K562 (cell line): ENCODE results near the gene SSU72. TPM values are rescaled to one million over a fixed set of nuclear protein-coding genes. Genes with fewer than 3 reads are reported as not detected.

Experiments used
- ARHGAP35 ChIP-seq: fragments of 450-650 bp; IDR thresholded peaks from 2 replicates; pipeline ENCODE4 v1.6.1; 2018; ENCODE audit not compliant: partially characterized antibody
- ARID2 ChIP-seq: fragments of 450-650 bp; IDR thresholded peaks from 2 replicates; pipeline ENCODE4 v1.6.1; 2017; ENCODE audit warnings: antibody characterized with exemption, mild to moderate bottlenecking
- CEBPB ChIP-seq: fragments of 450-650 bp; IDR thresholded peaks from 2 replicates; pipeline ENCODE4 v1.6.1; 2016; ENCODE audit warnings: missing genetic modification characterization, missing compliant biosample characterization
- CHD4 ChIP-seq: fragments of 200-600 bp; sonication (generic); IDR thresholded peaks from 3 replicates; pipeline ENCODE4 v1.6.1; 2012; ENCODE audit warnings: low read depth, mild to moderate bottlenecking, mixed read lengths, low read length, inconsistent platforms; ENCODE audit not compliant: insufficient read depth, insufficient replicate concordance, poor library complexity, severe bottlenecking
- COPS2 ChIP-seq: fragments of 450-650 bp; conservative IDR thresholded peaks from 2 replicates; pipeline ENCODE4 v1.6.1; 2016; ENCODE audit warnings: mild to moderate bottlenecking, moderate library complexity
- DLX4 ChIP-seq: fragments of 250-450 bp; sonication (Bioruptor Pico); IDR thresholded peaks from 2 replicates; pipeline ENCODE4 v1.6.1; 2021; ENCODE audit warnings: mild to moderate bottlenecking
- GTF2B ChIP-seq: IDR thresholded peaks from 2 replicates; pipeline ENCODE4 v1.6.1; 2011; ENCODE audit not compliant: insufficient read length; ENCODE audit errors: extremely low read depth
- HMGN3 ChIP-seq: IDR thresholded peaks from 2 replicates; pipeline ENCODE4 v1.6.1; 2011; ENCODE audit warnings: borderline replicate concordance, low read depth, mild to moderate bottlenecking, mixed read lengths, low read length; ENCODE audit not compliant: insufficient read length; ENCODE audit errors: extremely low read depth
- HNRNPLL ChIP-seq: fragments of 200-400 bp; formaldehyde crosslinking; IDR thresholded peaks from 2 replicates; pipeline ENCODE4 v1.6.1; 2017; ENCODE audit warnings: low read length, low read depth, mild to moderate bottlenecking; ENCODE audit not compliant: poor library complexity, severe bottlenecking
- MECOM ChIP-seq: fragments of 250-450 bp; sonication (Bioruptor Pico); IDR thresholded peaks from 2 replicates; pipeline ENCODE4 v1.8.0; 2022; ENCODE audit warnings: inconsistent platforms
- MED1 ChIP-seq: sonication (generic); formaldehyde crosslinking; IDR thresholded peaks from 2 replicates; pipeline ENCODE4 v1.8.1; 2023; ENCODE audit warnings: missing genetic modification reagents, borderline replicate concordance
- NFXL1 ChIP-seq: fragments of 450-650 bp; formaldehyde crosslinking; IDR thresholded peaks from 2 replicates; pipeline ENCODE4 v1.4.0; 2021; ENCODE audit warnings: mild to moderate bottlenecking
- NR2F6 ChIP-seq: fragments of 450-650 bp; formaldehyde crosslinking; IDR thresholded peaks from 2 replicates; pipeline ENCODE4 v1.4.0; 2020; ENCODE audit warnings: mild to moderate bottlenecking
- PATZ1 ChIP-seq: fragments of 250-450 bp; sonication (Bioruptor Pico); IDR thresholded peaks from 2 replicates; pipeline ENCODE4 v1.5.0; 2020; ENCODE audit warnings: mild to moderate bottlenecking, borderline replicate concordance
- POLR2A ChIP-seq: fragments of 450-650 bp; conservative IDR thresholded peaks from 2 replicates; pipeline ENCODE4 v1.6.1; 2016
- SMARCB1 ChIP-seq: IDR thresholded peaks from 2 replicates; pipeline ENCODE4 v1.6.1; 2011; ENCODE audit warnings: improper control_type of control experiment, low read depth; ENCODE audit not compliant: insufficient read length
- STAT5A ChIP-seq: IDR thresholded peaks from 2 replicates; pipeline ENCODE4 v1.6.1; 2012; ENCODE audit warnings: low read length, inconsistent platforms, borderline replicate concordance
- TCF15 ChIP-seq: fragments of 250-450 bp; sonication (Bioruptor Pico); IDR thresholded peaks from 2 replicates; pipeline ENCODE4 v1.8.0; 2022; ENCODE audit warnings: moderate library complexity, mild to moderate bottlenecking, inconsistent platforms
- TSC22D4 ChIP-seq: fragments of 450-650 bp; IDR thresholded peaks from 2 replicates; pipeline ENCODE4 v1.6.1; 2016; ENCODE audit warnings: missing genetic modification characterization, missing biosample characterization, control low read depth
- ZNF165 ChIP-seq: fragments of 250-450 bp; sonication (Bioruptor Pico); IDR thresholded peaks from 2 replicates; pipeline ENCODE4 v1.4.0; 2020; ENCODE audit warnings: borderline replicate concordance
- ZNF282 ChIP-seq: sonication (generic); formaldehyde crosslinking; IDR thresholded peaks from 2 replicates; pipeline ENCODE4 v1.8.1; 2023; ENCODE audit warnings: missing genetic modification reagents
- ZNF316 ChIP-seq: fragments of 450-650 bp; IDR thresholded peaks from 2 replicates; pipeline ENCODE4 v1.6.1; 2016
- ZNF511 ChIP-seq: sonication (generic); formaldehyde crosslinking; IDR thresholded peaks from 2 replicates; pipeline ENCODE4 v1.8.0; 2022; ENCODE audit warnings: mild to moderate bottlenecking, missing genetic modification reagents
- ZNF655 ChIP-seq: fragments of 250-450 bp; sonication (Bioruptor Pico); IDR thresholded peaks from 2 replicates; pipeline ENCODE4 v1.5.0; 2021
- polyA plus RNA-seq, 8 experiments: library from polyadenylated mRNA; depleted of rRNA in 4 of 8; stranded (reverse) in 5 of 8; unstranded in 3 of 8; fragments of >200 nt; fragmentation: Nextera tagmentation in 2 of 8; fragmentation: Illumina TruSeq in 1 of 8; extraction: Ambion mirVana in 2 of 8; extraction: Trizol in 1 of 8; gene quantifications; 2 replicates each; pipeline versions ENCODE4 v1.2.1 to v1.2.3, GENCODE V29; 2011 to 2014; ENCODE audit warnings: inconsistent platforms in 1 of 8, missing spikeins in 1 of 8
- total RNA-seq, 7 experiments: library from RNA; depleted of rRNA in 6 of 7; stranded (reverse); fragments of >200 nt in 6 of 7; fragmentation: Illumina TruSeq in 2 of 7; extraction: Trizol in 2 of 7; gene quantifications; 2 replicates each; pipeline versions ENCODE4 v1.2.1 to v1.2.3, GENCODE V29; 2011 to 2021; ENCODE audit warnings: low replicate concordance in 1 of 7

SSU72 gene
- total and polyA plus RNA-seq, 9 of the 15 experiments (the other 6 are each of a cell fraction or from before 2014, with no cell fraction given) = 70.8 to 201 (median 94.6) TPM

- no peak for TF ChIP-seq GTF2B
- TF ChIP-seq HNRNPLL = peak; percentile 65
- 0 out of 2 replicates have a peak, but pooled peaks have one; percentile 28 for TF ChIP-seq STAT5A
- TF ChIP-seq ZNF655 (CRISPR knock-in tag) = no peak
- TF ChIP-seq DLX4 = no peak
- no peak for TF ChIP-seq PATZ1 (CRISPR knock-in tag)
- TF ChIP-seq NFXL1 (CRISPR knock-in tag) = no peak
- no peak for TF ChIP-seq TSC22D4 (tag)
- TF ChIP-seq ZNF282 = no peak; the same call in 1 of the 2 replicates
- TF ChIP-seq CHD4 = no peak
- no peak for TF ChIP-seq MECOM (CRISPR knock-in tag)
- TF ChIP-seq MED1 (CRISPR knock-in tag) = no peak
- no peak for TF ChIP-seq ZNF165
- TF ChIP-seq CEBPB (tag) = no peak
- no peak for TF ChIP-seq TCF15 (CRISPR knock-in tag)
- no peak for TF ChIP-seq SMARCB1
- no peak for TF ChIP-seq COPS2
- TF ChIP-seq ZNF316 = peak; percentile 32; the same call in 1 of the 2 replicates
- TF ChIP-seq POLR2A = peak; percentile 98
- TF ChIP-seq ARID2 = no peak
- no peak for TF ChIP-seq ARHGAP35
- no peak for TF ChIP-seq NR2F6 (CRISPR knock-in tag)
- TF ChIP-seq HMGN3 = peak; percentile 75
- peak; percentile 61; the same call in 1 of the 2 replicates for TF ChIP-seq ZNF511 (CRISPR knock-in tag)
Observed at GRCh38 chr1:1615256-1616044, 40.8 kb upstream of the SSU72 start, which contains the start of gene MIB2 (continued).
